ENCODE measurements around the gene KRT13.

KRT13 gene

DNA sequence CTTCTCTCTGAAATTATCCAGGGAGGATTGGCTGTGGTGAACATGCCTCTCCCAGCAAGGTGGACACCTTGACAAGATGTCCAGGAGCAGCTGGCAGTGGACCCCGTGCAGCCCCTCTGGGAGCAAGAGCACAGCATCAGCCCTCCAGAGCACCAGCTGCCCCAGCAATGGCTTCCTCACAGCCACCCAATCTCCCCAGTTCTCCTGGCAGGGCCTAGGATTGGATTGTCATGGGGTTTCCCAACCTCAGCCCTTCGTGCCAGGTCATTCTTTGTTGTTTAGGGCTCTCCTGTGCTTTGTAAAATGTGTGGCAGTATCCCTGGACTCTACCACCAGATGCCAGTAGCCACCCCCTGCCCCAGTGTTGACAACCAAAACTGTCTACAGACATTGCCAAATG, 13.9 kb downstream of the KRT13 start:
- DNase-seq, result no peak

GRCh38 chr17:41490000-41490990, 15.1 kb downstream of the KRT13 start:
- no peak for DNase-seq

GRCh38 chr17:41489531-41489930, 15.9 kb downstream of the KRT13 start, which contains the start of gene KRT36:
Gene KRT36 (minus strand): TSS chr17:41489910. CDS start chr17:41489864, 46 bp downstream.
- no peak for DNase-seq

DNA sequence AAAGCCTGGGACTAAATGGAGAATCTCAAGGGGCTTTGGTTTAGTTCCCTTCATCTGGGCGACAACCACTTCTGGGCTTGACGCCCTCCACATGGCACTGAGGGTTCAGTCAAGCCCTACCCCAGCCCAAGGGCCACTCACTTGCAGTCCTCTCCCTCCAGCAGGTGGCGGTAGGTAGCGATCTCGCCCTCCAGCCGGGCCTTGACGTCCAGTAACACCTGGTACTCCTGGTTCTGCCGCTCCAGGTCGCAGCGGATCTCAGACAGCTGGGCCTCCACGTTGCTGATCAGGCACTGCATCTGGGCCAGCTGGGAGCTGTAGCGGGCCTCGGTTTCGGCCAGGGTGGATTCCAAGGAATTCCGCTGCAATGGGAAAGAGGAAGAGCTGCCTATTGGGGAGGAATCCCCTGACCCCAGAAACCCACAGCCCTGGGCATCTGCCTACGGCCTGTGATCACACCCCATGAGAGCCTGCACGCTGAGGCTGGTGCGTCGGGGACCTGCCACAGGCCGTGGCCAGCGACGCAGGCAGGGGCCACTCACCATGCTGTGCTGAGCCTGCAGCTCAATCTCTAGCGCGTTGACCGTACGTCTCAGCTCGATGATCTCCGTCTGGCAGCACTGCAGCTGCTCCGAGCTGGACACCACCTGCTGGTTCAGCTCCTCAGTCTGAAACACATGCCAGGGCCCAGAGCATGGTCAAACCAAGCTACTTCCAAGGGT, 18.4 kb downstream of the KRT13 start:
- no peak for DNase-seq

DNA sequence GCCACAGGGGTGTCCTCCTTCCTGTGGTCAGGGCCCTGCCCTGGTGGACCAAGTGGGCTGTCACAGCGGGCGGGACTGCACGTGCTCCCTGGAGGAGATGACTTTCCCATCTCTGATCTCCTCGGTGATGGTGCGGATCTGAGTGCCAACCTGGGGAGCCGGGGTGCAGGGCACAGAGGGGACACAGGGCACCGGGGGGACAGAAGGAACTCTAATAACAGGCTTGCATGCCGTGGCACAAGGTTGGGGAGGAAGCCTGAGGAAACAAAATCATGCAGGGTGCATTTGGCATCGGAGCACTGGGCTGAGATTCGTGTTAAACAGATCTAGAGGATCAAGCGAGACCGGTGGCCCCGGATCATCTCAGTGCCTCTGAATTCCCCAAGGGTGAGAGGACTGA, 19.1 kb downstream of the KRT13 start:
- no peak for DNase-seq

- DNase-seq, result no peak
Observed at GRCh38 chr17:41484920-41485904, 20.2 kb downstream of the KRT13 start.

GRCh38 chr17:41483991-41484826, 21.2 kb downstream of the KRT13 start:
- DNase-seq, result no peak

GRCh38 chr17:41483531-41483930, 21.9 kb downstream of the KRT13 start:
- no peak for DNase-seq

DNA sequence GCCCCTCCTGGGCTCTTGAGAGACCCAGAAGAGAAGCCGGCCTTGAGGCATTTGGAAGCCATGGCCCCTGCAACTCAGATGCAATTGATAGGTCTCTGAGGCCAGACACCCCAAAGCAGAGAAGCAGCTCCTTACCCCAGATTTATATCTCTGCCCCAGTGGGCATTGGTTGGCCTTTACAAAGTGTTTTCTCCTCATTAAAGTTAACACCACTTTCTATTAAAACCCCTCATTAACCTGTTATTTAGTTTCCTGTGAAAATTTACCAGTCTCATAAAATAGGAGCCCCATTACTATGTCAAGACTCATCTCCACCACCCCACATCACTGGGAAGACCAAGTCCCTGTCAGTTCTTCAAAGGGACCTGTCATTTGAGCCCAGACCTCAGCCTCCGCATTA, 24.4 kb downstream of the KRT13 start, which contains the start of gene KRT35:
TSS of gene KRT35 (minus strand) at position 116 of the 400 bp plus-strand sequence. CDS start at position 62, 54 bp downstream.
- DNase-seq, result no peak

DNA sequence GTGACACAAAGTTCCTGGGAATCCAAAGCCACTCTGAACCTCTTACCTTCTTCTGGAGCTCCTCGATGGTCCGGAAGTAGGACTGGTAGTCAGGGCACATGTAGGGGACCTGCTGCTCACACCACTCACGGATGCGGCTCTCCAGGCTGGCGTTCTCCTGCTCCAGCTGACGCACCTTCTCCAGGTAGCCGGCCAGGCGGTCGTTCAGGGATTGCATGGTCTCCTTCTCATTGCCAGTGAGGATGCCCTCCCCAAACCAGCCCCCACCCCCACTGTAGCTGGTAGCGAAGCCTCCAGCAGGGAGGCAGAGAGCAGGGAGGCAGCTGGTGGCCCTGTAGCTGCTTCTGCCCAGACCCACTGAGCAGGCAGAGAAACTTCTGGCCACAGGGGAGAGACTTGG, 24.8 kb downstream of the KRT13 start:
- no peak for DNase-seq

- DNase-seq, result no peak
Observed at GRCh38 chr17:41480136-41480535, 25.3 kb downstream of the KRT13 start.

GRCh38 chr17:41478237-41478636, 27.2 kb downstream of the KRT13 start:
- no peak for DNase-seq

DNA sequence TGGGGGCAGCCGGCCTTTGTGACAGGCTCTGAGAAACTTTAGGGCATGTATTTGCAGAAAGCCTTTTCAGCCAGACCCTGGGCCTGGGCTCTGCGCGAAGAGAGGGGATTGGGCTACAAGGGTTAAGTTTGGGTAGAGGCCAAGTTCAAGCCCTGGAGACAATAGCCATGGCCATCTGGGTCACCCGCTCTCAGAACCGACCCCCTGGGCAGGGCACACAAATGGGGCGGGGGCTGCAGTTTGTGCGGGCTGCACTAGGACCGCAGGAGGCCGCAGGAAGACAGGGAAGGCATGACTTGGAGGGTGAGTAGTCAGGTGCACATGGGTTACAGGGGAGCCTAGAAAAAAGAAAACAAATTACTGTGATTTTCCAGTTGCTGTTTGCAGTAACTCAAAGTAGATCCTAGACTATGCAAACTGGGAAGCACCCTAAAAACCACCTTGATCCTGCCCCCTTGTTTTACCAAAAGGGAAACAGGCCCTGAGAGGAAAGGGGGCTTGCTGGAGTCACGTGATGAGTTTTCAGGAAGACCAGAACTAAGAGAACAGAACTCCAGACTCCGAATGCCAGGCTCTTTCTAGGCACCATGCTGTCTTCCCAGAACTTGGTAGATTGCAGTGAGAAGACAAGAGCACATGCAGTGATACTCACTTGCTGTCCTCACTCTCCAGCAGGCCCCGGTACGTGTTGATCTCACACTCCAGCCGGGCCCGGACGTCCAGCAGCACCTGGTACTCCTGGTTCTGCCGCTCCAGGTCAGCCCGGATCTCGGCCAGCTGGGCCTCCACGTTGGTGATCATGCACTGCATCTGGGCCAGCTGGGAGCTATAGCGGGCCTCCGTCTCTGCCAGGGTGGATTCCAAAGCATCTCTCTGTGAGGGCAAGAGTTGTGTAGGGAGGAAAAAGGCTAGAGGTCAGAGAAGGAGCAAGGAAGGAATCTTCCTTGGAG, 28.3 kb downstream of the KRT13 start:
- DNase-seq, result no peak

DNA sequence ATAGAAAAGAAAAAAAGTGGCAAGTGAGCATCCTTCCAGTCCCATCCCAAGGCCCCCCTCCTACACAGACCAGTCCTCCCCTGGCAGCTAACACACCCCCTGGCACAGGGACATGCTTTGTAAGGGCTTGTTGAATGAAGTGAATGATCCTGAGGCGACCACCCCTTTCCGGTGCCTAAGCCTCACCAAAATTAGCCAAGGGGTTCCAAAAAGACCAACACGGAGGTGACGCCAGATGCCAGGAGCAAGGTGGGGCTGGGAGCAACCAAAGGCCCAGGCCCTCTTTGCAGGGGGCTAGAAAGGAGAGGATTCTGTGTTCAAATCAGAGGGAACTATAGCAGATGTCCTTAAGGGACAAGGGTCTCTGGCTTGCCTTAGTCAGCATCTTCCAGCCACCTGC, 30.0 kb downstream of the KRT13 start:
- no peak for DNase-seq

- no peak for DNase-seq
Observed at GRCh38 chr17:41474863-41475262, 30.5 kb downstream of the KRT13 start.

DNA sequence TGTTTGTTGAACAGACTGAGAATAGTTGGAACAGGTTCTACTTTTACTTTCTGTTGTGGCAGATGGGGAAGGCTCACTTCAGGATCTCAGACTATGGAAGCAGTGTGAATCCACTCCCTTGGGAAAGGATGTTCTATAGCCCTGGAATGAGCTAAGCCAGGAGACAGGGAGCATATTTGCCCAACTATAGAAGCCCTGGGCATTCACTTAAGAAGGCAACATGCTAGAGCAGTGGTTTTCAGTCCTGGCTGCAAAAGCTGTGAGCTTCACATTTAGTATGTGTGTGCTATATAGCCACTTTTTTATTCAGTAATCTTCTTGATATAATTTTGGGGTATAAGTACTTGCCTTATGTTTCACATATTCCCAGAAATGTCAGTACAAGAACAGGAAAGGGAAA, 37.1 kb downstream of the KRT13 start:
- no peak for DNase-seq

- DNase-seq, result no peak
Observed at GRCh38 chr17:41467561-41467960, 37.9 kb downstream of the KRT13 start.

GRCh38 chr17:41466988-41467387, 38.4 kb downstream of the KRT13 start, which contains the start of gene KRT32:
Gene KRT32 (minus strand): TSS chr17:41467386. CDS start chr17:41467325, 61 bp downstream.
- no peak for DNase-seq

DNA sequence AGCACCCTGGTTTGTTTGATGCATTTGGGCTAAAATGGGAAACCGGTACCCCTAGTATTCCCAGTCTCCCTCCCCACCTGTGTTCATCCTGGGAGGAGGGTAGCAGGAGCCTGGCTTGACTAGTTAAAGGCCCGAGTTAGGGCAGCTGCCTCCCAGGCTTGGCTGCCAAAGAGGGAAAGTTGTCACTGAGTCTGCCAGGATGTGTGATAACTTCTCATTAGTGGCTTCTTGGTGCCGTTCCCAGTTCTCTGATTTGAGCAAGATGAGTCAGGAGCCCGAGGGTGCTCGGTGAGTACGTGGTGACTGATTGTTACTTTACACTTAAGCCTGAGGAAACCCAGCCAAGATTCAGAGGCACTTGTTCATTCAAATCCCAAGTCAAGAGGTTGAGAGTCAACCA, 40.7 kb downstream of the KRT13 start:
- no peak for DNase-seq

- DNase-seq, result no peak
Observed at GRCh38 chr17:41464173-41464572, 41.2 kb downstream of the KRT13 start.
